IMR-90 (cell line): ENCODE data around the gene SLC29A3. TPM values are rescaled to one million over a fixed set of nuclear protein-coding genes. Genes with fewer than 3 reads are reported as not detected.

ENCODE experiments used
- ATAC-seq: fragments of 200-7000 bp; cut with Tn5 transposase; 2 replicates; pipeline ENCODE4 v1.9.1; 2020; ENCODE audit warnings: low read depth, mild to moderate bottlenecking, moderate library complexity
- BruUV-seq: library from RNA; stranded (reverse); fragments of 400-500 nt; replicated peaks from 2 replicates; lab custom pipeline; 2021; lab: Mats Ljungman, UMichigan
- CTCF ChIA-PET: fragments of 300-600 bp; formaldehyde crosslinking; extraction: SDS; loops from one replicate; lab custom pipeline; 2021; ENCODE audit warnings: antibody characterized with exemption; lab: Yijun Ruan, JAX
- POLR2A ChIA-PET: fragments of 300-600 bp; sonication (Branson Sonifier 250); formaldehyde crosslinking; loops from one replicate; lab custom pipeline; 2022; ENCODE audit warnings: antibody characterized with exemption; ENCODE audit not compliant: unreplicated experiment; lab: Charles Lee
- DNase-seq: peaks from one replicate; pipeline ENCODE4 v3.0.0; 2013
- H2AFZ ChIP-seq: replicated peaks from 2 replicates; pipeline ENCODE3; 2013; ENCODE audit warnings: low read length, mild to moderate bottlenecking; ENCODE audit not compliant: poor library complexity
- H2AK5ac ChIP-seq: 2 replicates; pipeline ENCODE4 v1.6.1; 2013; ENCODE audit warnings: low read depth, low read length, inconsistent platforms
- H2AK9ac ChIP-seq: replicated peaks from 2 replicates; pipeline ENCODE3; 2013; ENCODE audit warnings: mild to moderate bottlenecking, low read depth, low read length, moderate library complexity; ENCODE audit not compliant: poor library complexity
- H2BK120ac ChIP-seq: 2 replicates; pipeline ENCODE4 v1.6.1; 2013; ENCODE audit warnings: low read depth, low read length, inconsistent platforms
- H2BK15ac ChIP-seq: 3 replicates; pipeline ENCODE4 v1.6.1; 2013; ENCODE audit warnings: low read depth, low read length, inconsistent platforms
- H2BK20ac ChIP-seq: 2 replicates; pipeline ENCODE4 v1.6.1; 2013; ENCODE audit warnings: low read depth, mild to moderate bottlenecking, inconsistent platforms, low read length, moderate library complexity
- H2BK5ac ChIP-seq: 2 replicates; pipeline ENCODE4 v1.6.1; 2013; ENCODE audit warnings: mild to moderate bottlenecking, low read depth, low read length, inconsistent platforms; ENCODE audit not compliant: poor library complexity, severe bottlenecking
- H3K14ac ChIP-seq: replicated peaks from 2 replicates; pipeline ENCODE4 v1.6.1; 2013; ENCODE audit warnings: low read depth, low read length, inconsistent platforms
- H3K18ac ChIP-seq: 2 replicates; pipeline ENCODE4 v1.6.1; 2013; ENCODE audit warnings: low read depth, low read length, control low read depth
- H3K23ac ChIP-seq: 2 replicates; pipeline ENCODE4 v1.6.1; 2013; ENCODE audit warnings: low read depth, low read length, inconsistent platforms
- H3K27ac ChIP-seq: 2 replicates; pipeline ENCODE4 v1.5.1; 2013; ENCODE audit warnings: mild to moderate bottlenecking, control low read depth, low read length; ENCODE audit not compliant: insufficient read depth
- H3K27me3 ChIP-seq: 2 replicates; pipeline ENCODE4 v1.6.1; 2013; ENCODE audit warnings: low read length; ENCODE audit not compliant: control insufficient read depth, insufficient read depth
- H3K36me3 ChIP-seq: 2 replicates; pipeline ENCODE4 v1.6.1; 2013; ENCODE audit warnings: low read length, mixed read lengths; ENCODE audit not compliant: control insufficient read depth, insufficient read depth
- H3K4ac ChIP-seq: 2 replicates; pipeline ENCODE4 v1.6.1; 2013; ENCODE audit warnings: low read depth, low read length, inconsistent platforms
- H3K4me1 ChIP-seq: 2 replicates; pipeline ENCODE4 v1.6.1; 2013; ENCODE audit warnings: low read length, mixed read lengths; ENCODE audit not compliant: control insufficient read depth, insufficient read depth
- H3K4me2 ChIP-seq: 2 replicates; pipeline ENCODE4 v1.6.1; 2013; ENCODE audit warnings: low read depth, mild to moderate bottlenecking, control low read depth, low read length, moderate library complexity
- H3K4me3 ChIP-seq: 2 replicates; pipeline ENCODE4 v1.5.1; 2013; ENCODE audit warnings: low read depth, mild to moderate bottlenecking, control low read depth, low read length, moderate library complexity; ENCODE audit not compliant: insufficient read depth
- H3K56ac ChIP-seq: 2 replicates; pipeline ENCODE4 v1.6.1; 2013; ENCODE audit warnings: low read length, inconsistent platforms; ENCODE audit not compliant: insufficient read depth; ENCODE audit errors: extremely low read depth
- H3K79me1 ChIP-seq, 2 experiments: 2 replicates each; pipeline ENCODE4 v1.6.1; 2013; ENCODE audit warnings: low read length in 2 of 2, inconsistent platforms in 1 of 2, low read depth in 1 of 2
- H3K9ac ChIP-seq: 2 replicates; pipeline ENCODE4 v1.6.1; 2013; ENCODE audit warnings: low read depth, low read length, control low read depth
- H3K9me1 ChIP-seq: 2 replicates; pipeline ENCODE4 v1.6.1; 2013; ENCODE audit warnings: low read length, inconsistent platforms; ENCODE audit not compliant: insufficient read depth
- H3K9me3 ChIP-seq: 2 replicates; pipeline ENCODE4 v1.6.1; 2013; ENCODE audit warnings: low read length; ENCODE audit not compliant: control insufficient read depth, insufficient read depth
- H4K20me1 ChIP-seq: 2 replicates; pipeline ENCODE4 v1.6.1; 2013; ENCODE audit warnings: low read length, inconsistent platforms; ENCODE audit not compliant: insufficient read depth
- H4K5ac ChIP-seq: 2 replicates; pipeline ENCODE4 v1.6.1; 2013; ENCODE audit warnings: mild to moderate bottlenecking, low read depth, low read length, control low read depth
- H4K8ac ChIP-seq, 2 experiments: 2 replicates each; pipeline ENCODE4 v1.6.1; 2013; ENCODE audit warnings: low read depth in 2 of 2, low read length in 2 of 2, control low read depth in 1 of 2, inconsistent platforms in 1 of 2
- H4K91ac ChIP-seq: 2 replicates; pipeline ENCODE4 v1.6.1; 2013; ENCODE audit warnings: low read depth, low read length, inconsistent platforms; ENCODE audit not compliant: insufficient read depth
- MAZ ChIP-seq: IDR thresholded peaks from 2 replicates; pipeline ENCODE4 v1.6.1; 2012; ENCODE audit warnings: low read depth, mild to moderate bottlenecking, low read length, improper control_type of control experiment, moderate library complexity, borderline replicate concordance
- POLR2A ChIP-seq: IDR thresholded peaks from 2 replicates; pipeline ENCODE4 v1.6.1; 2012; ENCODE audit warnings: mild to moderate bottlenecking, low read depth, low read length
- WGBS, 2 experiments: methylation state at CpG; one replicate each; pipeline versions ENCODE4 v1.1.5 to v1.1.7; 2013; ENCODE audit warnings: missing lambda C conversion rate in 2 of 2; ENCODE audit not compliant: insufficient read length in 1 of 2; ENCODE audit errors: extremely low coverage in 2 of 2; 5-methylcytosine and 5-hydroxymethylcytosine counted together
- dilution Hi-C: fragments of 300-500 bp; cut with HindIII; formaldehyde crosslinking; loops from one replicate; pipeline ENCODE4 v1.14.3; 2018; ENCODE audit warnings: low sequenced_read_pairs; ENCODE audit not compliant: unreplicated experiment
- in situ Hi-C: fragments of 300-500 bp; cut with MboI; formaldehyde crosslinking; loops from 3 replicates; pipeline ENCODE4 v1.14.3; 2019; ENCODE audit warnings: low sequenced_read_pairs, inconsistent platforms, mixed read lengths
- intact Hi-C: fragments of 100-400 bp; cut with micrococcal nuclease; formaldehyde crosslinking; loops from 2 replicates; pipeline ENCODE4 v1.10.0; 2022
- polyA plus RNA-seq, 3 experiments: library from polyadenylated mRNA; depleted of rRNA; stranded (reverse); fragments of >200 nt; gene quantifications; 2 replicates each; pipeline ENCODE4 v1.2.3, GENCODE V29; 2012; ENCODE audit warnings: low replicate concordance in 1 of 3
- total RNA-seq: library from RNA; depleted of rRNA; stranded (reverse); fragments of >200 nt; gene quantifications from 2 replicates; pipeline ENCODE4 v1.2.3, GENCODE V29; 2012

The SLC29A3 gene
- total and polyA plus RNA-seq, 2 of the 4 experiments (the other 2 are of a cell fraction), result 0.72 to 3.0 TPM

- no TSS peak for BruUV-seq
- Histone ChIP-seq H3K4me1 (no peaks in the 10 kb centered on the region), H3K23ac (no peak overlapping the region), H2AK5ac (no peak overlapping the region), H3K27me3 (no peaks in the 10 kb centered on the region), H4K91ac (no peak overlapping the region), H3K4me3 (no peak overlapping the region), H2BK20ac (no peak overlapping the region), H3K79me1 (no peaks in the 10 kb centered on the region), H4K5ac (no peak overlapping the region), H3K14ac (no peak overlapping the region), H4K20me1 (no peaks in the 10 kb centered on the region), H4K8ac (no peak overlapping the region), H2BK120ac (no peak overlapping the region), H3K36me3 (peaks cover 6% of the 10 kb centered on the region; the same call in 1 of the 2 replicates), H3K9me1 (no peaks in the 10 kb centered on the region), H2AK9ac (no peak overlapping the region), H3K4me2 (no peak overlapping the region), H3K56ac (no peak overlapping the region), H3K27ac (no peak overlapping the region), H3K9ac (no peak overlapping the region), H2BK5ac (no peak overlapping the region), H3K18ac (no peak overlapping the region), H3K9me3 (no peaks in the 10 kb centered on the region), H2AFZ (no peak overlapping the region), H3K4ac (no peak overlapping the region), H2BK15ac (no peak overlapping the region)
- DNase-seq (no peak), ATAC-seq (no peak)
- intact Hi-C loops, result loop anchor here (1.0 to 2.0 kb wide), 2 partner anchors 77 to 361 kb away; no protein-coding TSS in a partner anchor
- ChIA-PET POLR2A (no interaction called here), CTCF (interaction anchor here (0.9 to 1.3 kb wide), 2 partner anchors 16 to 361 kb away, joined by 4 read pairs; no protein-coding TSS in a partner anchor)
- TF ChIP-seq MAZ, result no peak
- no peak for TF ChIP-seq POLR2A
- in situ Hi-C loops, result loop anchor here (5.0 kb wide), 1 partner anchor 359 kb away; no protein-coding TSS in a partner anchor
- WGBS, 2 experiments, result no CpG with 5 or more reads among the region's 4 CpGs
- dilution Hi-C loops, result no loop called here
These were observed 33.1 kb upstream of the SLC29A3 start for GRCh38 chr10:71285986-71286385.
